GM12878 (cell line): ENCODE data around the gene MTHFD1. TPM values are rescaled to one million over a fixed set of nuclear protein-coding genes. Genes with fewer than 3 reads are reported as not detected.
A peak's percentile ranks its signal among the peaks of the same experiment; 100 is the strongest.

Source experiments
- BCLAF1 ChIP-seq: fragments of 450-650 bp; IDR thresholded peaks from 2 replicates; pipeline ENCODE4 v1.6.1; 2017; ENCODE audit warnings: antibody characterized with exemption, mild to moderate bottlenecking, moderate library complexity
- CHD4 ChIP-seq: fragments of 200-600 bp; sonication (generic); IDR thresholded peaks from 2 replicates; pipeline ENCODE4 v1.6.1; 2016; ENCODE audit warnings: mild to moderate bottlenecking
- GABPA ChIP-seq: IDR thresholded peaks from 2 replicates; pipeline ENCODE4 v1.6.1; 2014; ENCODE audit warnings: antibody characterized with exemption, low read depth, mild to moderate bottlenecking, inconsistent platforms
- IKZF2 ChIP-seq, 2 experiments: fragments of 450-650 bp; IDR thresholded peaks; 2 replicates each; pipeline ENCODE4 v1.6.1; 2017; ENCODE audit warnings: mild to moderate bottlenecking in 2 of 2, moderate library complexity in 2 of 2
- IRF4 ChIP-seq: IDR thresholded peaks from 2 replicates; pipeline ENCODE4 v1.6.1; 2011; ENCODE audit warnings: low read depth, low read length
- JUND ChIP-seq: IDR thresholded peaks from 2 replicates; pipeline ENCODE4 v1.6.1; 2012; ENCODE audit warnings: low read depth, mild to moderate bottlenecking, low read length, improper control_type of control experiment, moderate library complexity
- LARP7 ChIP-seq: fragments of 450-650 bp; IDR thresholded peaks from 2 replicates; pipeline ENCODE4 v1.6.1; 2017; ENCODE audit warnings: mild to moderate bottlenecking
- PAX8 ChIP-seq: fragments of 450-650 bp; IDR thresholded peaks from 2 replicates; pipeline ENCODE4 v1.6.1; 2017; ENCODE audit warnings: mild to moderate bottlenecking, moderate library complexity
- POLR2A ChIP-seq: IDR thresholded peaks from 2 replicates; pipeline ENCODE4 v1.6.1; 2011; ENCODE audit warnings: low read depth, mild to moderate bottlenecking, low read length
- POLR2AphosphoS5 ChIP-seq: IDR thresholded peaks from 2 replicates; pipeline ENCODE4 v1.6.1; 2011; ENCODE audit warnings: mild to moderate bottlenecking, low read length, inconsistent platforms
- RELA ChIP-seq: fragments of 450-650 bp; IDR thresholded peaks from 2 replicates; pipeline ENCODE4 v1.8.0; 2014; ENCODE audit warnings: borderline replicate concordance; ENCODE audit not compliant: partially characterized antibody
- SIX5 ChIP-seq: IDR thresholded peaks from 2 replicates; pipeline ENCODE4 v1.6.1; 2011; ENCODE audit warnings: mild to moderate bottlenecking, low read depth, low read length, moderate library complexity; ENCODE audit not compliant: severe bottlenecking
- SREBF2 ChIP-seq: IDR thresholded peaks from 2 replicates; pipeline ENCODE4 v1.6.1; 2012; ENCODE audit warnings: mild to moderate bottlenecking, low read length
- STAT3 ChIP-seq: IDR thresholded peaks from 2 replicates; pipeline ENCODE4 v1.6.1; 2011; ENCODE audit warnings: low read depth, low read length, improper control_type of control experiment
- SUPT20H ChIP-seq: IDR thresholded peaks from 2 replicates; pipeline ENCODE4 v1.6.1; 2011; ENCODE audit warnings: low read depth, mild to moderate bottlenecking, low read length, moderate library complexity, borderline replicate concordance; ENCODE audit not compliant: control insufficient read depth
- SUZ12 ChIP-seq: fragments of 200-600 bp; sonication (generic); IDR thresholded peaks from one replicate; pipeline ENCODE4 v1.6.1; 2018; ENCODE audit warnings: antibody characterized with exemption, mild to moderate bottlenecking; ENCODE audit not compliant: unreplicated experiment
- TARDBP ChIP-seq: IDR thresholded peaks from 2 replicates; pipeline ENCODE4 v1.6.1; 2016; ENCODE audit warnings: borderline replicate concordance
- TCF3 ChIP-seq: IDR thresholded peaks from 2 replicates; pipeline ENCODE4 v1.6.1; 2012; ENCODE audit warnings: low read depth, mild to moderate bottlenecking, low read length, borderline replicate concordance; ENCODE audit not compliant: insufficient read depth
- WRNIP1 ChIP-seq: IDR thresholded peaks from 2 replicates; pipeline ENCODE4 v1.6.1; 2011; ENCODE audit warnings: low read depth, low read length, improper control_type of control experiment, borderline replicate concordance
- ZBTB40 ChIP-seq: fragments of 450-650 bp; IDR thresholded peaks from 2 replicates; pipeline ENCODE4 v1.6.1; 2016; ENCODE audit warnings: mild to moderate bottlenecking, moderate library complexity, borderline replicate concordance
- ZNF24 ChIP-seq: fragments of 450-650 bp; IDR thresholded peaks from 2 replicates; pipeline ENCODE4 v1.6.1; 2017; ENCODE audit warnings: antibody characterized with exemption, mild to moderate bottlenecking
- ZNF687 ChIP-seq: fragments of 450-650 bp; IDR thresholded peaks from 2 replicates; pipeline ENCODE4 v1.6.1; 2017; ENCODE audit warnings: mild to moderate bottlenecking, moderate library complexity
- polyA plus RNA-seq, 11 experiments: library from polyadenylated mRNA; depleted of rRNA in 4 of 11; unstranded in 6 of 11; stranded (reverse) in 5 of 11; fragments of >200 nt; fragmentation: Nextera tagmentation in 4 of 11; fragmentation: Illumina TruSeq in 1 of 11; extraction: Ambion mirVana in 4 of 11; extraction: Trizol in 1 of 11; gene quantifications; 1 replicate in 1 of 11; 2 replicates in 10 of 11; pipeline versions ENCODE4 v1.2.1 to v1.2.3, GENCODE V29; 2011 to 2016; ENCODE audit warnings: inconsistent platforms in 2 of 11, missing spikeins in 2 of 11, low read depth in 1 of 11
- total RNA-seq, 4 experiments: library from RNA; depleted of rRNA in 3 of 4; stranded (reverse); fragments of >200 nt in 3 of 4; fragmentation: Illumina TruSeq in 1 of 4; extraction: Trizol in 1 of 4; gene quantifications; 2 replicates each; pipeline versions ENCODE4 v1.2.1 to v1.2.3, GENCODE V29; 2013 to 2021

Gene MTHFD1
- total and polyA plus RNA-seq, 10 of the 15 experiments (the other 5 are each of a cell fraction or from before 2014, with no cell fraction given) = 99.3 to 310 (median 173) TPM

- TF ChIP-seq BCLAF1 (no peak), ZBTB40 (no peak), POLR2AphosphoS5 (no peak), TCF3 (0 out of 2 replicates have a peak, but pooled peaks have one; percentile 31), WRNIP1 (no peak), IKZF2 (IDR thresholded peaks at IDR 0.05) (no peak), PAX8 (no peak), STAT3 (no peak), SIX5 (no peak), TARDBP (no peak), GABPA (no peak), IRF4 (no peak), POLR2A (peak; percentile 75), RELA (no peak), ZNF24 (no peak), LARP7 (0 out of 2 replicates have a peak, but pooled peaks have one; percentile 49), JUND (no peak), SREBF2 (no peak), CHD4 (no peak), ZNF687 (0 out of 2 replicates have a peak, but pooled peaks have one; percentile 41), SUZ12 (no peak), SUPT20H (no peak)
Observed at GRCh38 chr14:64465191-64465822, 77.2 kb downstream of the MTHFD1 start, which contains the start of gene AKAP5 (continued).
